ENCODE measurements around the gene FAM174C. TPM values are rescaled to one million over a fixed set of nuclear protein-coding genes. Genes with fewer than 3 reads are reported as not detected.

Gene FAM174C
- total and polyA plus RNA-seq, 11 donors: 11.6 to 56.4 (median 23.8) TPM

DNA sequence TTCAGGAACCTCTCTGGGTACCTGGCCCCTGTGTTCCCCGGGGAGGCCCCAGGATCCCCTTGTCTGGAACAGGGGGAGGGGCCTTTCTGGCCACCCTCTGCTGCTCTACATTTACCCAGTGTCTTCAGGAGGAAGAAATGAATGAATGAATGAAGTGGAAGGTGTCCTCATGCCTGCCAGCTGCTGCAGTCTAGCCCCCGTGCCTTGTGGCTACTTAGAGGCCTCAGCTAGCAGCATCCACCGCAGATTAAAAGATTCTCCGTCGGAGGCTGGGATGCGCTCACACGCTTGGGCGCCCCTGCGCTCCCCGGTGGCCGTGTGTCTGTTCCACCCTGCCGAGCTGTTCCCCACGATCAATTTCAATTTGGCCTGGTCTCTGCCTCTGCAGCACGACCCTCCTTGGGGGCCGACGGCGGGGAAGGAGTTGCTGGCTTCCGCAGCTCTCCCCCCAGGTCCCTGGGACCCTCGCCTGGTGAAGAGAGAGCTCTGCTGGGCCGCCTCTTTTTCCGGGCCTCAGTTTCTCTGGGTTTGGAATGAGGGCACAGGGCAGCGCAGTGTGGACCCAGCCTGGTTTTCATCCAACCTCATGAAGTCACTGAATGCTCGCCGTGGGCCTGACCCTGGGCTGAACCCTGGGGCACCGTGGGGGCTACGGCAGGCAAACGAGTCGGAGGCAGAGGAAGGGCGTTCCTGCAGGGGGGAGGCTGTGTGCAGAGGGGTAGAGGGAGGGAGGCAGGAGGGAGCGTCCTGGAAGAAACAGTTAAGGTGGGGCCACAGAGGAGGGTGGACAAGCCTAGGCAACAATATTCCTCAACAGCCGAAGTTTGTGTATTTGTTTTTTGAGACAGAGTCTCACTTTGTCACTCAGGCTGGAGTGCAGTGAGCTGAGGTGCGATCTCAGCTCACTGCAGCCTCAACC is 38.6 kb downstream of the FAM174C start:
- 73 to 78% (median 74%) methylated on average over 30 to 32 of the region's 32 CpGs for WGBS, 4 donors
- peaks cover 0 to 11% (median 5%) of the 10 kb centered on the region in 12 donors for H3K4me1 ChIP-seq
- no peak for TF ChIP-seq POLR2A (IDR thresholded peaks at IDR 0.05)
- TF ChIP-seq, protein P1, sequence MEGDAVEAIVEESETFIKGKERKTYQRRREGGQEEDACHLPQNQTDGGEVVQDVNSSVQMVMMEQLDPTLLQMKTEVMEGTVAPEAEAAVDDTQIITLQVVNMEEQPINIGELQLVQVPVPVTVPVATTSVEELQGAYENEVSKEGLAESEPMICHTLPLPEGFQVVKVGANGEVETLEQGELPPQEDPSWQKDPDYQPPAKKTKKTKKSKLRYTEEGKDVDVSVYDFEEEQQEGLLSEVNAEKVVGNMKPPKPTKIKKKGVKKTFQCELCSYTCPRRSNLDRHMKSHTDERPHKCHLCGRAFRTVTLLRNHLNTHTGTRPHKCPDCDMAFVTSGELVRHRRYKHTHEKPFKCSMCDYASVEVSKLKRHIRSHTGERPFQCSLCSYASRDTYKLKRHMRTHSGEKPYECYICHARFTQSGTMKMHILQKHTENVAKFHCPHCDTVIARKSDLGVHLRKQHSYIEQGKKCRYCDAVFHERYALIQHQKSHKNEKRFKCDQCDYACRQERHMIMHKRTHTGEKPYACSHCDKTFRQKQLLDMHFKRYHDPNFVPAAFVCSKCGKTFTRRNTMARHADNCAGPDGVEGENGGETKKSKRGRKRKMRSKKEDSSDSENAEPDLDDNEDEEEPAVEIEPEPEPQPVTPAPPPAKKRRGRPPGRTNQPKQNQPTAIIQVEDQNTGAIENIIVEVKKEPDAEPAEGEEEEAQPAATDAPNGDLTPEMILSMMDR (IDR thresholded peaks at IDR 0.05): no peak
- no peaks in the 10 kb centered on the region for H3K36me3 ChIP-seq
- ATAC-seq (no peak), DNase-seq (no peak)
- no peaks in the 10 kb centered on the region for H3K9me3 ChIP-seq
- peaks cover 8 to 78% (median 38%) of the 10 kb centered on the region in 9 donors for H3K27me3 ChIP-seq
- intact Hi-C loops (cut with DNase I): loop anchor here in 2 of 10 donors (10.0 kb wide), 2 partner anchors 131 to 141 kb away; partner anchors contain the start of gene APC2 (in 1 of the 2)
- no peak overlapping the region for H3K27ac ChIP-seq
- H3K4me3 ChIP-seq: no peak overlapping the region

DNA sequence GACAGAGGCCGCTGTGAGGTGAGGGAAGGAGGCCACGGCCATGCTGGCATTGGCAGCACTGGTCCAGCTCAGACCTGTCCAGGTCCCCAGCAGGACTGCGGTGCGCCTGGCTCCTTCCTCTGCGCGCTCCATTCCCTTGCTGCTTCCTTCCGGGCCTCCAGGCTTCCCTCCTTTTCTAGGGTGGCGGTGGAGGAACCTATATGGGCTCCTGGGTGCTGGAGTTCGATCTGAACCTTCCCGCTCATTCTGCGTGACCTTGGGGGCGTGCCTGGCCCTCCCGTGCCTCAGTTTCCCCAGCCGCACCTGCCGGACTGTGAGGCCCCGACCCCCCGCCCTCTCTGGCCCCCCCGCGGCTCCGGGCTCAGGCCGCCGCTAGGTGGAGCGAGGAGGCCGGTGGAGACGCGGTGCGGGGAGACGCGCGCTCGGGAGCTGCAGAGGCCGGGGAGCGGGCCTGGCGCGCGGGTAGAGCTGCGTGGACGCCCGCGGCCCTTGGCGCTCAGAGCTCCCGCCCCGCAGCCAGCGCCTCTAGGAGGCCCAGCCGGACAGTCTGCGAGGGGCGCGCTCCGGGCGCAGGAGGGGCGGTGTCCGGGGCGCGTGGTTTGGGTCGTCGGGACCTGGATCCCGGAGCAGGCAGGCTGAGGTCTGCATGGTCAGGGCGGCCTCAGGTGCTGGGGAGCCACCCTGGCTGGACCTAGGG is 40.3 kb downstream of the FAM174C start:
- Histone ChIP-seq H3K4me1 (peaks cover 0 to 11% (median 5%) of the 10 kb centered on the region in 12 donors), H3K36me3 (no peaks in the 10 kb centered on the region), H3K9me3 (no peaks in the 10 kb centered on the region), H3K27me3 (peaks cover 8 to 69% (median 30%) of the 10 kb centered on the region in 9 donors), H3K27ac (no peak overlapping the region), H3K4me3 (peak overlapping the region in 9 of 12 donors; percentile 7 to 41 (median 27))
- DNase-seq: peak; percentile 39 to 77 (median 52)
- ATAC-seq: peak; percentile 39 to 85 (median 80)
- intact Hi-C loops (cut with DNase I): loop anchor here in 4 of 10 donors (5.0 to 10.0 kb wide), 4 partner anchors 67 to 139 kb away; partner anchors contain the start of genes APC2 (in 1 of the 4), GAMT (in 1 of the 4) and NDUFS7 (in 1 of the 4)
- WGBS, 4 donors: 9 to 31% (median 12%) methylated on average over 17 to 58 of the region's 58 CpGs
- TF ChIP-seq, protein P1 (IDR thresholded peaks at IDR 0.05): peak; percentile 24 to 79 (median 62)
- TF ChIP-seq POLR2A (IDR thresholded peaks at IDR 0.05): no peak

DNA sequence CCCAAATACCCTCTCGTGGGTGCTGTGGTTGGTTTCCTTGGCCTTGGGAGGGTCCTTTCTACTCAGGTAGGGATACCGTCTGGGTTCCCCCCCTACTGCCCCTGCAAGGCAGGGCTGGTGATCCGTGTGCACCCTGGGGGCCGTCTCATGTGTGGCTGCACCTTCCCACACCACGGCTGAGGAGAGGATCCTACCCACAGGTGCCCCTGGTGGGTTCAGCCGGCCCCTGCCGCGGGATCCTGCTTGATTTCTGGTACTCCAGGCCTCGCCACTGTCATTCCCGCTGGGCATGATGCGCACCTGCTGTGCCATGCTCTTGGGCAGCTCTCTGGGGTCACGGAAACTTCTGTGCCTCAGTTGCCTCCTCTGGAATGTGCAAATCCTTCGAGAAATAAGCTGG is 41.1 kb downstream of the FAM174C start:
- no peaks in the 10 kb centered on the region for H3K9me3 ChIP-seq
- no peak overlapping the region for H3K4me3 ChIP-seq
- peaks cover 8 to 61% (median 30%) of the 10 kb centered on the region in 9 donors for H3K27me3 ChIP-seq
- DNase-seq: no peak
- no peak for ATAC-seq
- intact Hi-C loops (cut with DNase I): loop anchor here in 4 of 10 donors (5.0 to 10.0 kb wide), 4 partner anchors 66 to 138 kb away; partner anchors contain the start of genes APC2 (in 1 of the 4), GAMT (in 1 of the 4) and NDUFS7 (in 1 of the 4)
- WGBS, 4 donors: 74 to 85% (median 80%) methylated on average over 10 to 13 of the region's 13 CpGs
- no peak overlapping the region for H3K27ac ChIP-seq
- no peak for TF ChIP-seq POLR2A (IDR thresholded peaks at IDR 0.05)
- TF ChIP-seq, protein P1 (IDR thresholded peaks at IDR 0.05): no peak
- H3K4me1 ChIP-seq: peaks cover 0 to 11% (median 5%) of the 10 kb centered on the region in 12 donors
- H3K36me3 ChIP-seq: no peaks in the 10 kb centered on the region
